Measurements from ENCODE around the gene MOSPD2.

The MOSPD2 gene

DNA sequence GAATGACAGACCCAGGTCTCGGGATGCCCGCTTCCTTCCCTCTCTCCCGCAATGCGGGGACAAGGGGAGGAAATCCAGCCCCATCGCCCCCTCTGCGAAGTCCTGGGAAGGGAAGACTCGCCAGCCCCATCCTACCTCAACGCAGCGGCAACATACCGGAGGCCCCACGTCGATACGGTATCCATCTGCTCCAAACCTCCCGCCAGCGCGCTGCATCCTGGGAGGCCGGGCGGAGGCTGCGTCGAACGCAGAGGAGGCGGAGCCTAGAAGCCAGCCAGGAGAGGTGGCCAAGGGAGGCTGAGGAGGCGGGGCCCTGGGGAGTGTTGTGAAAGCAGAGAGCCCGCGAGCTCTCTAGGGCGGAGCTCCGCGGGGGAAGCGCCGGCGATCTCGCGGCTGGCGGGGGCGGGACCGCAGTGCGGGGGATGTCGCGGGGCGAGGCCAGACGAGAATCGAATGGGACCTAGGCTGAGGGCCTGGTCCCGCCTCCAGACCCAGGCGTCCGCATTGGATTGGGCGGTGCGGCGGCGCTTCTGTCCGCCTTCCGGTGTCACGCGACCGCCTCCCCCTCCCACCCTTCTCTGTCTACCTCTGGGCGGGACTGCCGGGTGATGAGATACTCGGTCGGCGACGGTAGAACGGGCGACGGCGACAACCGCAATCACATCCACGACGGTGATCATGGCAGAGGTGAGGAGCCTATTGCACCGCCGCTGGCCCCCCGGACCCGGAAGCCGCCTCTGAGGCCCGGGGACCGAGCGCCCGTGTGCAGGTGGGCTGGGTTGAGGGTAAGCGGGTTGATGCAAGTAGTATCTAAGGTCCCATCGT lies at the start of gene MOSPD2, which contains the start of gene FANCB:
MOSPD2 (plus strand) TSS at position 571 of the 825 bp plus-strand sequence; CDS start at position 679, 108 bp downstream.
FANCB (minus strand) TSS at position 219 of the 825 bp plus-strand sequence. CDS start 7,559 bp downstream, outside the sequence.
- DNase-seq: peak; percentile 87 to 95

DNA sequence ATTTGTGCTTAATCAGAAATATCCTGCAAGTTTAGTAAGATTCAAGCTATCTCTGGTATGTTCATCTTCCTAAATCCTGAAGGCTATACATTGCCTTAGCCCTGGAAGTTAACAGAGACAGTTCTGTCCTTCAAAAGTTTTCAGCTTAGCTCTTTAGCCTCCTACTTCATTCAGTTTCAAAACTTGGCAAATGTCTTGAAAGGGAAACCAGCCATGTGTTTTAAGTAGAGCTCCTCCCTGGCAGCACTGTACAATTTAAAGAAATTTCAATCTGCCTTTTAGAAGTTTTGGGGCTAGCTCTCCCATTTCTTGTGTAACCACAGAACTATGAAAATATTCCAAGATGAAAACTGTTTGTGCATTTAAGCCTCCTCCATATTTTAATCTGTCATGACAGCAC lies 47.4 kb upstream of the MOSPD2 start:
- DNase-seq: no peak

DNA sequence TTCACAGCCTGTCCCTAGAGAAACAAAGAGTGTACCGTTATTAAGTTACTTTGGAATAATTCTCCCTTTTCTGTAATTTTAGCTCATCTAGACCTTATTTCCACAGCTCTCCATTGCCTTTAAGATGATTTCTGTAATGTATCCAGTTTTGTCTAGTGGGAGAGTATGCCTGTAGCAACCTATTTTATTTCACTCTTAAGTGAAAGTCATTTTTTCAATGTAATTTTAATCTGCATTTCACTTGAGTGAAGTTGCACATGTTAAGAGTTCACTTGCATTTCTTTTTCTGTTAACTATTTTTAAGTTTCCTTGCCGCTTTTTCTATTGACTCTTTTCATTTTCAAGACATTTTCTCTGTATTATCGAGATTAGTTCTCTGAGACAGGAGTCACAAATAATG lies 46.9 kb upstream of the MOSPD2 start:
- no peak for DNase-seq

DNA sequence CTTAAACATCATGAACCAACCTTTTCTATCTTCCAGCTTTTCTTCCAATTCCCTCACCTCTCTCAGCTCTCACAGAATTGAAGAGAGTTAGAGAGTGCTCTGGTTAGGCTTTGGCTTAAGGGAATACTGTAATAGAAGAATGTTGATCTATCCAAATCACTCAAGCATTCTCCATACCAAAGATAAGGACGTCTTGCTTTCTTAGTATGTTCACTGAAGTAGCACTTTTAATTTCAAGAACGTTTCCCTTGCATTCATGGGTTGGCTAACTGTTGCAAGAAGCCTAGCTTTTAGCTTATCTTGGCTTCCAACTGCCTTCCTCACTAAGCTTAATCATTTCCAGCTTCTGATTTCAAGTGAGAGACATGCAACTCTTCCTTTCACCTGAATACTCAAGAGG lies 43.6 kb upstream of the MOSPD2 start:
- no peak for DNase-seq

DNA sequence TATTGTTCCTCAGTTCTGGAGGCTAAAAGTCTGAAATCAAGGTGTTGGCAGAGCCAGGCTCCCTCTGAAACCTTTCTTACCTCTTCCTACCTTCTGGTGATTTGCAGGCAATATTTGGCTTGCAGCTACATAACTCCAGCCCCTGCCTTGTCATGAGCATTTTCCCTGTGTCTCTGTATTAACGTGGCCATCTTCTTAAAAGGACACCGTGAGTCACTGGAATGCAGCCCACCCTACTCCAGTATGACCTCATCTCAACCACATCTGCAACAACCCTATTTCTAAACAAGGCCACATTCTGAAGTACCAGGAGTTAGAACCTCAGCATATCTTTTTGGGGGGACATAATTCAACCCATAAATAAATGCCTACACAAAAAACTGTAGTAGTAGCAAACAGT lies 41.1 kb upstream of the MOSPD2 start:
- DNase-seq: no peak

DNA sequence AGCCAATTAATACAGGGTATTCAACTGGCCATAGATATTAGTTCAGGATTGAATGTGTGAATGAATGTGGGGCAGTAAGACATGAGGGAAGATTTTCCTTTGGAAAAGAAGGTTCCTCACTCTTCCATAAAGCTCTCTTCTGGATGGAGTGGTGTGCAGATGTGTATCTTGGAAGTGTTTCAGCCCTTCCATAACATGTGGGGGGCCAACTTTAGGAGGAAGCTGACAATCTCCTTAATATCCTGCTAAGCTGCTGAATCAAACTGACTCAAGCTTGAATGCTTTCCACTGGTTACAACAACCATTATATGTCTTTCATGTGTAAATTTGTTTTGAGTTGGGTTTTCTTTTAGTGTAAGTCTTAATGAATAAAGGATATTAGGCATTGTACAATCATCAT lies 40.6 kb upstream of the MOSPD2 start:
- DNase-seq: no peak

DNA sequence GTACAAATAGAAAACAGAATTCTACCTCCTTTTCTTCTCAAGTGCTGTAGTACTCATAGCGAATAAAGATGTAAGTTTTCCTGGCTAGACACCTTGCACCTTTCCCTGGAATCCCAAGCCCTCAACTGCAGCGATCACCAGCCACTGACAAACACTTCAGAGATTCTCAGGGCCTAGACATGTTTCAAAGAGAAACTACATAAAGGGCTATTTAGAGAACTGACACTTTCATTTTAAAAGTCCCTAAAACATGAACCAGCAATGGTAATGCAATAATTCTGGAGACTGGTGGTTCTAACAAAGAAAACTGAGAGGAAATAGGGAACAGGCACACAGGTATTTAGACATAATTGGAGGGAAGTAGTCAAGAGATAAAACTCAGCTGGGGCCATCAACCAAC lies 36.1 kb upstream of the MOSPD2 start:
- DNase-seq: no peak

DNA sequence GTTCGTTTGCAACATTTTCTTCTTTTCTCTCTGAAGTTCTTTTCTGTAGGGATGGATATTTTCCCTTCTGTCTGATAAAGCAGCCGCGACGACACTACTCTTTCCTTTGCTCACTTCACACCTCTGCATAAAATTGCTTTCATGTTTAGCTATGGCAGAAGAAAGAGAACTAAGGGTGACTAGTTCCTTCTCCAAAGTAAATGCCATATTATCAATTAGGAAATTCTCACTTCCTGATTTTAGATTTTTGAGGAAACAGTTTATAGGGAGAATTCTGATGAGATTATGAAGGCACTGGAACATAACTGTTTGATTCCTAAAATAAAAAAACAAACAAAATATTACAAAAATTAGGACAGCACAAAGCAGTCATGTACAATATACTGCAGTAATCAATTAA lies 29.6 kb upstream of the MOSPD2 start:
- no peak for DNase-seq

DNA sequence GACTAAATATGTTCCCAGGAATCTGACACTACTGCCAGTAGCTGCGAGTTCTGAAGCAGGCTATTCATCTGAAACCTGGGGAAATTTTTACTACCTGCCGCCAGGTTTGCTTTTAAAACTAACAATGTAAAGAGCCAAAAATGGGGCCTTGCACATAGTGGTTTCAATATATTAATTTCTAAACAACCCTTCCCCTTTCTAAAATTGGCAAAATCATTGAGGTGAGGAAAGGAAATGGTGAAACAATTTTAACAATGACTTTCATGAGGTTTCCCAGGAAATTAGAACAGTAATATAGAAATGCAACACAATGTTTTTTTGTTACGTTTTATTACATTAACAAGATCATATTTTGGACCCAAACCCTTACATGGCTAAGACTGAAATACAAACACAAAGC lies 21.7 kb upstream of the MOSPD2 start:
- DNase-seq: no peak

DNA sequence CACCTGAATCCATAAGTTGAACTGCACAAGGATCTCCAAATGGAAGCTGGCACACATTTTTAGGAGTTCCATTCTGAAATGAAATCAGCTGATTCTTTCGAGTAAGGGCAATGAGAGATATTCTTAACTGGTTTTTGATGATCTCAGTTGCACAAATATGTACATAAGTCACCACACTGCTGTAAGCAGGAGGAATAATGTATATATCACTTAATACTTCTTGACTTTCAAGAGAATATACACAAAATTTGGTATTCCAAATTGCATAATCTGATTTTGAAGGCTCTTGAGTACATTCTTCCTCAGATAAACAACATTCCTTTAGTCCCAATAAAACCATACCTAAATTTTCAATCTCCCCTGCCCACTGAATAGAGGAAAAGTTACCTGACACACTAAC lies 8.6 kb upstream of the MOSPD2 start:
- DNase-seq: no peak

DNA sequence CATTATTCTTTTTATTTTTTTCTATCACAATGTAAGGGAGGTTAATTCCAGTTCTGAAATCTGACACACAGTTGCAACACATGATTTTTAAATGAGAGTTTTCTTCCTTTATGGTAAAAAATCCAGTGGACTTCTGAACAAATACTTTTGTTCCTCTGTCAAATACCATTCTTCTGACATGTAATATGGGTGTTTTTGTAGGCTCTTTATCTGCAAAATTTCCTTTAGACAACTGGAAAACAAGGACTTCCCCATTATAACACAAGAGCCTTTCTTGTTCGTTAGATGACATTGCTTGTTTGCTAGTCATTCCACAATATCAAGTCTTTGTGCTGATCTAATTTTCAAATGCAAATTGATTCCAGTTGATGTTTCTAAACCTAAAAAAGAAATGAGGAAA lies 8.0 kb upstream of the MOSPD2 start:
- no peak for DNase-seq

DNA sequence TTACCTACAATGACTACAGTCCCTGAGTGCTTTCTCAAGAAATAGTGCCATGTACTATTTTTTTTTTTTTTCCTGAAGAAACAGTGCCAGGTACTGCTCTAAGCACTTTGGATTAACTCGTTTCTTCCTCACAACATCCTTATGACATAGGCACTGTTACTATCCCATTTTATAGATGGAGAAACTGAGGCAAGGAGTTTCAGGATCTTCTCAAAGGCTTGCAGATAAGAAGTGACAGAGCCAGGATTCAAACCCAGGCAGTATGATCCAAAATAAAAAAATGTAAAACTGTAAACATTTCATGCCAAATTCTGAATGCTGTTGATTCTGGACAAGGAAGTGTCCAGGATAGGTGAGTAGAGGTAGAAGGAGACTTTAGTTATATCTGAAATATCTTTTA lies 1.5 kb upstream of the MOSPD2 start:
- DNase-seq: no peak

DNA sequence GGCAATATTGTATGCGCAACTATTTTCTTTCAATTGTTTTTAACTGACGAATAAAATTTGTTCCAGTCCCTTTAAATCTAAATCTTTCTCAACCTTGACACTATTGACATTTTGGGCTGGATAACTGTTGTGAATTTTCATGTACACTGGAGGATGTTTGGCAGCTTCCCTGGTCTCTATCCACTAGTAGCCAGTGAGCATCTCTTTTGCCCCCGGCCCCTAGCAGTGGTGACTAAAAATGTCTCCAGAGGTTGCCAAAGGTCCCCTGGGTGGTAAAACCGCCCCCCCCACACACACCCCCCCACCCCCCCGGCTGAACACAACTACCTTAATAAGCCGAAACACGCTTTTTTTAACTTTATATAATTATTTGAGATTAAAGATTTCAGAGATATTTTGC lies 866 bp upstream of the MOSPD2 start:
- no peak for DNase-seq

DNA sequence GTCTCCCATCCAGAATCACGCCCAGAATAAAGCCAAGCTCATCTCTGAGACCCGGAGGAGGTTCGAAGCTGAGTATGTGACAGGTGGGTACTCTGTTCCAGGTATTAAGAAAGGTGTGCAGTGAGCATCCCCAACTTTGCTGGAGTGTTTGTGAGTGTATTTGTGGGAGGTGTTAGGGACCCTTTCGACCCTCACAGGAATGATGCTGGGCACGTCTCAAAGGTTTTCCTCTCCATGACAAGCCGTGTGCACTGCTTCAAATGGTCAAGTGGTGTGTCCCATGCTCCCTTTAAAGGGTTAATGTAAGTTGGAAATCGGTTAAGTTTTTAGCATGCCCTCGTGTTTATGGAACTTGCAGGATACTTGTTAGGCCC lies 442 bp downstream of the MOSPD2 start:
- DNase-seq: no peak

DNA sequence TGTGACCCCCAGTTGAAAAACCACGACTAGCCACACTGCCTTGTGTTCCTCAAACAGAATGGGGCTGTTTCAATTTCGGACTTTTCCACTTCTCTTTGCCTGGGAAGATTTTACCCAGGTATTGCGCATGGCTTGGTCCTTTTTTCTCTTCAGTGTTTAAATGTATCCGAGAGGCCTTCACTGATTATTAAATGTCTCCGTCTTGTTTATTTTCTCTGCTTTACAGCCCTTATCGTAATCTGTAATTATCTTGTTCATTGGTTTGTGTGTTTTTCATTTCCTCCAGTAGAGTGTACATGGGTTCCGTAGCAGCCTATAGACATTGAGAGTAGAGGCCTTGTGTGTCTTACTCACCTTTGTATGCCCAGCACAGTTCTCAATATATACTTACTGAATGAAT lies 2.4 kb downstream of the MOSPD2 start:
- DNase-seq: no peak

DNA sequence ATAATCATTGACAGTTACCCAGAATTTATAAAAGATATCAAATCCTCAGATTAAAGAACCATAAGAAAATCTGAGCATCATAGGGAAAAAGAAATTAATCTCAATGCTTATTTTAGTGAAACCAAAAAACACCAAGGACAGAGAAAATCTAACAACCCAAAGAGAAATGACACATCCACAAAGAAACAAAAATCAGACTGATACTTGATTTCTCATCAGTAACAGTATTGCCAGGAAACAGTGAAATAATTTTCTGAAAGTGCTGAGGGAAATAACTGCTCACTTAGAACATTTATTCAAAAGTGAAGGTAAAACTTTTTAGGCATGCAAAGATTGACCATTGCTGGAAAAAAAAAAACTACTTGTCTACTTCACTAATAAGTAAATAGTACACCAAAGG lies 10.6 kb downstream of the MOSPD2 start:
- DNase-seq: no peak

DNA sequence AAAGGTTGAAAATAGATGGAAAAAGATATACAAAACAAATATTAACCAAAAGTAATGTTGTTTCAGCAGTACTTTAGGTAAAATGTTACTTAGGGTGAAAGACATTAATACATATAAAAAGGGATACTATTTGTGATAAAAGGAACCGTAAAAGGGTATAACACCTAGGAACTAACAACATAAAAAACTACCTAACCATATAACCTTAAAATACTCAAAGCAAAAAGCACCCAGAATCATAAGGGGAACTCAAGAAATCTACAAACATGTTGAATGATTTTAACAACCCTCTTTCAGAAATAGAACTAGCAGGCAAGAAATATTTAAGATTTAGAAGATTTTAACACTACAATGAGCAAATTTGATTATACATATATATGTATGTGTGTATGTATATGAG lies 11.5 kb downstream of the MOSPD2 start:
- DNase-seq: no peak

DNA sequence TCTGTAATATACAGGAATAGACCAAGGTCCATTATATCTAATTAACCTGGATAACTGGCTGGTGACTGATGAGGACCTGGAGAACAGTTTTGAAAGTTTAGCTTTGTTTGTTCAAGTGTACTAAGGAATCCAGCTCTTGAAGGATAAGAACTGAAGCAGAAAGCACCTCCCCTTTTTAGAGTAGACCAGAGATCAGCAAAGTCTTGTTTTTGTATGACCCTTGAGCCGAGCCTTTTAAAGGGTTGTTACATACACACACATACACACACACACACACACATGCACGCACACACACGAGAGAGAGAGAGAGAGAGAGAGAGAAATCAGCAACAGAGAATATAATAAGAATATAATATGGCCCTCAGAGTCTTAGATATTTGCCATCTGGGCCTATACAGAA lies 13.0 kb downstream of the MOSPD2 start:
- DNase-seq: no peak

DNA sequence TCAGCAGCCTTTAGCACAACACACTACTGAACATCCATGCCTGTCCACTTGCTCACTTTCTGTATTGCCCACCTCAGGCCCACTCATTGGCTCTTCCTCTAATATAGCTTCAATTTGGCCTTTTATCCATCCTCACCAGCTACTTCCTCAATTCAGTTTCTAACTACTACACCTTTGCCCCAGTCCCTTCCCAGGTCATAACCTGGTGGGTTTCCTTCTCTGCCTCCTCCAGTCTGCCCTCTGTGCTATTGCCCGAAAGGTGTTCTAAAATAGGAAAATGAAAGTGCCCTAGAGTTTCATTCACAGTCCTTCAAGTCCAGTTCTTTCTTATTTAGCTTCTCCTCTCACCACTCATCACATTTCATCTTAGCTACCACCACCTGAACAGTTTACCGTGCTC lies 23.1 kb downstream of the MOSPD2 start:
- no peak for DNase-seq

DNA sequence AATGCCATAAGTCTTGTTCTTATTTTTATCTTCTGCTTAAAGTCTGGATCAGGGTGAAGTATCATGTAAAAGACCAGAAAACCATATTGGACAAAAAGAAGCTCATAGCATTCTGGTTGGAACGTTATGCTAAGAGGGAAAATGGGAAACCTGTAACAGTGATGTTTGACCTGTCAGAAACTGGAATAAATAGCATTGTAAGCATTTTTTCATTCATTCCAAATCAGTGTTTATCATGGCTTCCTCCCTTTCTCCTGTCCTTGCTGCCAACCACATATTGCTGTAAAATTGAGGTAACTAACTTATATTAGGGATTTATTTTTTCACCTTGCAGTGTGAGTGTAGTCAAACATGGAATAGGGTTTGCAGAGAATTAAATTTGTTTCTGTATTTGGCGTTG lies 23.8 kb downstream of the MOSPD2 start:
- DNase-seq: no peak

DNA sequence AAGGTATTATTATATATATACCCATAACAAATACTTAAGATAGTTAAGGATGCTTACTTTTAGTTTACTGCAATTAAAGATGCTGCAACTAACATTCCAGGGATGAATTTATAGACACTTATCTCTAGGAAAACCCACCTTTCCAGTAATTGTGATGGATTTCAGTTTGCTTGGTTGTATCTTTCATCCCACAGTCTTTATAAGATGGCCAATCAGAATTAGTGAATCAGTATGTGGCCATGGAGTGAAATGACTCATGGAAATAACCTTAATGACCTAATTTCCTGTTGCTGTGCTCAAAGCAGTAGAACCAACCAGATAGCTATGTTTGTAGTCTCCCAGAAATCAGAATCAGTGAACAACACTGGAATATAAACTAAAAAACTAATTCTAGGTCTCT lies 26.4 kb downstream of the MOSPD2 start:
- no peak for DNase-seq

DNA sequence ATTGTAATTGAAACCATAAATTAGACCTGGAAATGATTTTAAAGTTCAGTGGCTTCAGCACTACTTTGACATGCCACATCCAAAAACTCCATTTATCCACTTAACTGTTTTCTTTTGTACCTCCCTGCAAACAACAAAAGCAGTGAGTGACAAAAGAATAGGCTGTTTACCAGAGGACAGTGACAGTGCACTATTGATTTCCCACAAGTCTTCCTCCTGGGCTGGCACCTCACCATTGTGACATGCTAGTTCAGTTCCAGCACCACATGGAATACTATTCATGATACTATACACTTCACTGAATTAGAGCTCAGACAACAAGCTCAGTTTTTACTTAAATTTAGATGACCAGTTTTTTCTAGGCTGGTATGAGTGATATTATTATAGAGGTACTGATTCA lies 29.3 kb downstream of the MOSPD2 start:
- no peak for DNase-seq

DNA sequence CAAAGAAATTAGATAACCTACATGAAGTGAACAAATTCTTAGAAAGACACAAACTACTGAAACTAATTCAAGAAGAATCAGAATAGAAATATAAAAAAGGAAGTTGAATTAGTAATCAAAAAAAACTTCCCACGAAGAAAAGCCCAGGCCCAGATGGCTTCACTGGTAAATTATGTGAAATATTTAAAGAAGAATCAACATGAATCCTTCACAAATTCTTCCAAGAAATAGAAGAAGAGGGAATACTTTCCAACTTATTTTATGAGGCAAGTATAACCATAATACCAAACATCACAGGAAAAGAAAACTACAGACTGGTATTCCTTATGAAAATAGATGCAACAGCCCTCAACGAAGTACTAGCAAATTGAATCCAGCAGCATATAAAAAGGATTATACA lies 30.7 kb downstream of the MOSPD2 start:
- DNase-seq: no peak

DNA sequence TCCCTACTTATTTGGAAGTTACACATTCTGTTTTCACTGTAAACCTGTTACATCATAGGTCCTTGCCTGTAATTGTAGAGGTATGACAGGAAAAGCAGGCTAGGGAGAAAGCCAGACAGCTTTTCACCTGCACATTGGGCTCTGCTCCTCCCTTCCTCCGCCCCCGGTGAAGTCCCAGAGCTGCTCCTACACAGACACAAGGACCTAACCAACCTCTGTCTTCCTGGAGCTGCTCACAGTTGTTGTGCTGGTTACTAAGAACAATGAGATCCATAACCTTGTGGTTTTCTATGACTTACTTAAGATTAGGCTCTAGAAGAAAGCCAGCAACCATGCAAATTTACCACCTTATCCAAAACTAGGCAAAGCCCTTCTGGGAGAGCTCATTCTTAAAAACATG lies 40.0 kb downstream of the MOSPD2 start:
- no peak for DNase-seq

DNA sequence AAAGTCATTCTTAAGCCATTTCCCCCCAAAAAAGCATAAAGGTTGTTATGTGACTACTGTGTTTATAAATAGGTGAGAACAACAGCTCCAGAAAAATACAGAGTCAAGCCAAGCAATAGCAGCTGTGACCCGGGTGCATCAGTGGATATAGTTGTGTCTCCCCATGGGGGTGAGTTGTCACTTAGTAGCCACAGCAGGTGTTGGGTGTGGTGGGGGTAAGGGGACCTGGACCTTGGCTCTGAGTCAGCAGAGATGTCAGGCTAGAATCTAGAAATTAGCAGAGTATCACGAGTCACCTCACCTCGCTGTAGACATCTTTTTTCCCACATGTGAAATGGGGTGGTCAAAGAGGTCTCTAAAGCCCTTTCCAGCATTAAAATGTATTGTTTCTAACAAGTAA lies 42.4 kb downstream of the MOSPD2 start:
- no peak for DNase-seq
